Naive thymus-derived CD4-positive, alpha-beta T cell (primary cell): ENCODE measurements around the gene COPS7A. TPM values are rescaled to one million over a fixed set of nuclear protein-coding genes. Genes with fewer than 3 reads are reported as not detected.

ENCODE experiments used
- ATAC-seq: fragments of 150-1000 bp; cut with Tn5 transposase; 2 replicates; pipeline ENCODE4 v1.10.0; 2021; ENCODE audit warnings: mild to moderate bottlenecking, moderate library complexity
- CTCF ChIA-PET: fragments of 350-600 bp; sonication (Branson Sonifier 250); formaldehyde crosslinking; loops from one replicate; lab custom pipeline; 2021; ENCODE audit warnings: antibody characterized with exemption; lab: Charles Lee
- POLR2A ChIA-PET: fragments of 350-600 bp; sonication (Branson Sonifier 250); formaldehyde crosslinking; loops from one replicate; lab custom pipeline; 2021; ENCODE audit warnings: antibody characterized with exemption, inconsistent platforms; lab: Charles Lee
- DNase-seq, 9 donors: peaks; one replicate each; pipeline versions ENCODE4 v3.0.0 to v3.0.0-alpha.2; 2020 to 2022; ENCODE audit warnings: mixed read lengths in 1 of 9
- H3K27ac ChIP-seq: one replicate; pipeline ENCODE4 v1.7.0; 2013; ENCODE audit warnings: mild to moderate bottlenecking, low read depth, low read length, moderate library complexity
- H3K27me3 ChIP-seq, 2 donors: one replicate each; pipeline ENCODE4 v1.7.0; 2013; ENCODE audit warnings: low read length in 2 of 2, mild to moderate bottlenecking in 2 of 2, moderate library complexity in 2 of 2; ENCODE audit not compliant: control insufficient read depth in 2 of 2, insufficient read depth in 2 of 2
- H3K36me3 ChIP-seq, 3 experiments: 1 replicate in 2 of 3; 2 replicates in 1 of 3; pipeline ENCODE4 v1.7.0; 2013; ENCODE audit warnings: low read length in 3 of 3, mild to moderate bottlenecking in 3 of 3, moderate library complexity in 1 of 3; ENCODE audit not compliant: insufficient read depth in 3 of 3, control insufficient read depth in 2 of 3
- H3K4me1 ChIP-seq, 2 donors: one replicate each; pipeline ENCODE4 v1.7.0; 2013; ENCODE audit warnings: low read length in 2 of 2, mild to moderate bottlenecking in 2 of 2, moderate library complexity in 1 of 2; ENCODE audit not compliant: control insufficient read depth in 2 of 2, insufficient read depth in 2 of 2
- H3K4me3 ChIP-seq: 2 replicates; pipeline ENCODE4 v1.7.0; 2013; ENCODE audit warnings: mild to moderate bottlenecking, low read length
- H3K9me3 ChIP-seq, 3 experiments: 1 replicate in 2 of 3; 2 replicates in 1 of 3; pipeline ENCODE4 v1.7.0; 2013; ENCODE audit warnings: low read length in 3 of 3; ENCODE audit not compliant: control insufficient read depth in 2 of 3
- H3K27ac Mint-ChIP-seq, 9 donors: one replicate each; pipeline ENCODE4 v1.8.0; 2020 to 2022; ENCODE audit warnings: mixed read lengths in 9 of 9, mild to moderate bottlenecking in 8 of 9, moderate library complexity in 5 of 9, inconsistent platforms in 2 of 9
- H3K27me3 Mint-ChIP-seq, 5 donors: one replicate each; pipeline ENCODE4 v1.8.0; 2021 to 2022; ENCODE audit warnings: mixed read lengths in 5 of 5, mild to moderate bottlenecking in 1 of 5
- H3K36me3 Mint-ChIP-seq, 5 donors: one replicate each; pipeline ENCODE4 v1.8.0; 2020 to 2022; ENCODE audit warnings: mixed read lengths in 5 of 5, mild to moderate bottlenecking in 3 of 5, inconsistent platforms in 1 of 5
- H3K4me1 Mint-ChIP-seq, 7 donors: one replicate each; pipeline ENCODE4 v1.8.0; 2020 to 2022; ENCODE audit warnings: mixed read lengths in 7 of 7, mild to moderate bottlenecking in 3 of 7, inconsistent platforms in 1 of 7
- H3K4me3 Mint-ChIP-seq, 10 donors: one replicate each; pipeline ENCODE4 v1.8.0; 2020 to 2022; ENCODE audit warnings: mild to moderate bottlenecking in 10 of 10, mixed read lengths in 10 of 10, moderate library complexity in 6 of 10, inconsistent platforms in 2 of 10
- H3K9me3 Mint-ChIP-seq, 11 donors: one replicate each; pipeline ENCODE4 v1.8.0; 2020 to 2022; ENCODE audit warnings: mixed read lengths in 11 of 11, mild to moderate bottlenecking in 4 of 11, inconsistent platforms in 1 of 11, moderate library complexity in 1 of 11
- intact Hi-C, 2 donors: fragments of 100-400 bp; cut with micrococcal nuclease; formaldehyde crosslinking; loops; one replicate each; pipeline ENCODE4 v1.15.1; 2023
- polyA plus RNA-seq, 2 donors: library from polyadenylated mRNA; unstranded; fragments of 300-500 nt; fragmentation: Illumina TruSeq; gene quantifications; one replicate each; pipeline ENCODE4 v1.2.3, GENCODE V29; 2021
- total RNA-seq, 6 experiments: library from RNA in 5 of 6; stranded (reverse) in 5 of 6; gene quantifications; 1 replicate in 5 of 6; 2 replicates in 1 of 6; pipeline ENCODE4 v1.2.3 and lab custom pipeline; 2021 to 2026

The COPS7A gene
- total and polyA plus RNA-seq, 7 experiments from 2014 or later, result 21.9 to 48.0 (median 36.0) TPM

DNA sequence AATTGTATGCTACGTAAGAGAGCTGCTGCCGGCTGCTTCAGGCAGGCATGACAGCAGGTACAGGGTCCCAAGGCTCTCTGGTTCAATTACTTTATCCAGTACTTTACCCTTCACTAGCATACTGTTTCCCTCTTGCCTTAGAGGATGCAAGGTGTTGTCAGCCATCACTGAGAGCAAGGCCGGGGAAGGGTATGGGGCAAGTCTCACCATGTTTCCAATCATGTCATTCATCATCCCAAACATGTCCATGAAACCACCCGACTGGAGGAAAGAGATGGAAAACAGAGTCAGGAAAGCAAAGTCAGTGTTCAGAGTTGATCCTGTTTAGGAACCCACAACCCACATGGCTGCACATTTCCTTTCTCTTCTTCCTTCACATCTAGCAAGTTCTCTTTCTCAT lies 26.7 kb downstream of the COPS7A start:
- ChIA-PET POLR2A (interaction anchor here (0.7 to 6.6 kb wide), 2 partner anchors 78 to 186 kb away, joined by 3 to 91 read pairs; partner anchors contain the start of gene P3H3), CTCF (interaction anchor here (6.9 kb wide), 1 partner anchor 73 kb away, joined by 94 read pairs; the partner anchor contains the start of gene GPR162)
- H3K36me3 Mint-ChIP-seq, result peaks cover 12 to 20% (median 17%) of the 10 kb centered on the region in 5 donors
- H3K4me3 Mint-ChIP-seq, result peak overlapping the region in 4 of 10 donors; percentile 15 to 32 (median 20)
- no peaks in the 10 kb centered on the region for H3K27me3 Mint-ChIP-seq
- peaks cover 4 to 64% (median 10%) of the 10 kb centered on the region in 3 experiments for H3K36me3 ChIP-seq
- H3K27ac ChIP-seq, result peak overlapping the region; percentile 7
- no peaks in the 10 kb centered on the region for H3K9me3 ChIP-seq
- H3K27me3 ChIP-seq, result no peaks in the 10 kb centered on the region
- H3K9me3 Mint-ChIP-seq, result no peaks in the 10 kb centered on the region
- peaks cover 0 to 18% of the 10 kb centered on the region in 2 donors for H3K4me1 ChIP-seq
- H3K27ac Mint-ChIP-seq, result peak overlapping the region in 4 of 9 donors; percentile 33 to 98 (median 66)
- peaks cover 10 to 47% (median 34%) of the 10 kb centered on the region in 7 donors for H3K4me1 Mint-ChIP-seq
- ATAC-seq (no peak), DNase-seq (no peak)
- H3K4me3 ChIP-seq, result no peak overlapping the region
- intact Hi-C loops, result loop anchor here in 1 of 2 donors (5.0 kb wide), 1 partner anchor 258 kb away; the partner anchor contains the start of genes MRPL51 and NCAPD2

DNA sequence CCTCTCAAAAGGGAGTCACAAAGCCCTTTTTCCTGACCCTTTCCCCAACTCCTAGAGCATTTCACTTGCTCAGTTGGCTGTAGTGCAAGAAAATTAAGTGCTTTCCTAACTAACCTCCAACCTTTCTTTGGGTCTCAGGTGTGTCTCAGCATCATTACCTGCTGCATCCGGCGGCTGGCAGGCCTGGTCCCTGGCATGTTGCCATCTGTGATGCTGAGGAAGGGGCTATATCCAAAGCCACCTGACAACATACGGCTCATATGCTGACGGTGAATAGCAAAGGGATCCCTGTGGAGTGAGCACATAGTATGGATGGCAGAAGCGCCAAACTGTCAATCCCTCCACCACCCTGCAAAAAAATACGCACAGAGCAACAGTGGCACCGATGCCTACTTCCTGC lies 27.9 kb downstream of the COPS7A start:
- no peak for ATAC-seq
- intact Hi-C loops, result loop anchor here (2.0 to 5.0 kb wide), 4 partner anchors 121 to 259 kb away; partner anchors contain the start of genes EMG1 (in 1 of the 2), MRPL51 (in 1 of the 2), NCAPD2 (in 1 of the 2) and PHB2 (in 1 of the 2)
- CTCF ChIA-PET, result interaction anchor here (0.8 to 6.9 kb wide), 10 partner anchors 9 to 143 kb away, joined by 3 to 94 read pairs (median 10); partner anchors contain the start of genes GPR162 and PTMS

DNA sequence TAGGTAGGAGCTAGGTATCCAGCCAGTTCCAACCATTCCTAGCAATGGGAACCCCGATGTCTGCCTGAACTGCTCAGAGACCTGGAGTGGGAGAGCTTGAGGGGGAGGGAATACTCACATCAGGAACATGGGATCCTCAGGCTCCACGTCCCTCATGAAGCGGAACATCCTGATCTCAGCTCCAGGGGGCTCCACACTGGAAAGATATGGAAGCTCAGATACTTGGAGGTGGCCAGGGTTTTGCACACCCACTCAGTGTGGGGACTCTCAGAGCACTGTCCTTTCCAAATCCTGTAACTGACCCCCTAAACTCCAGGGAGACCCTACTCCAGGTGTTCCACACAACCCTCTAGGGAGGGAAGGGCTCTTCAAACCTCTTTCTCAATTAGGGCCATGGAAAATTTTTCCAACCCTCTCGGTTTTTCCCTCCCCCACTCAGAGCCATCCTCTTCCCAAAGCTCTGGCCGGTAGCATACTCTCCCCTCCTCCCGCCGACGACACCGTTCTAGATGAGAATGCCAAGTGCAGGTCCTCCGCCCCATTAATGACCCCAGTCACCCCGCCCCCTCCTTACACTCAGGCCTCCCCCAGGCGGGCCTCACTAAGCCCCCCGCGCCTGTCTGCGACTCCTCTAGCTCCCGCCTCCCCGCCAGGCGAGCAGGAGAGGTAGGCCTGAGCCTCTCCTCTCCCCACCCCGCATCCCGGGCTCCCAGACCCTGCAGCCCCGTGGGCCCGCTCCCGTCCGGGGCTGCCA lies 28.5 kb downstream of the COPS7A start:
- intact Hi-C loops, result loop anchor here (2.0 to 5.0 kb wide), 4 partner anchors 120 to 260 kb away; partner anchors contain the start of genes EMG1 (in 1 of the 2), MRPL51 (in 1 of the 2), NCAPD2 (in 1 of the 2) and PHB2 (in 1 of the 2)
- no peaks in the 10 kb centered on the region for H3K27me3 Mint-ChIP-seq
- Histone ChIP-seq H3K36me3 (peaks cover 4 to 53% (median 10%) of the 10 kb centered on the region in 3 experiments), H3K4me3 (peak overlapping the region; percentile 99), H3K9me3 (no peaks in the 10 kb centered on the region), H3K27ac (peak overlapping the region; percentile 97), H3K27me3 (no peaks in the 10 kb centered on the region), H3K4me1 (peaks cover 0 to 12% of the 10 kb centered on the region in 2 donors)
- peak overlapping the region; percentile 85 to 97 (median 96) for H3K4me3 Mint-ChIP-seq
- H3K27ac Mint-ChIP-seq, result peak overlapping the region; percentile 94 to 100 (median 98)
- H3K36me3 Mint-ChIP-seq, result peaks cover 11 to 17% (median 15%) of the 10 kb centered on the region in 5 donors
- CTCF ChIA-PET, result interaction anchor here (0.6 to 6.9 kb wide), 24 partner anchors 8 to 150 kb away, joined by 3 to 94 read pairs (median 6); partner anchors contain the start of genes CD4, COPS7A, GPR162 and LAG3
- DNase-seq (peak in 1 of 9 donors; percentile 45), ATAC-seq (no peak)
- POLR2A ChIA-PET, result interaction anchor here (0.6 to 6.6 kb wide), 36 partner anchors 9 to 313 kb away, joined by 3 to 91 read pairs (median 4); partner anchors contain the start of genes CD27, CD4, CDCA3 and COPS7A
- H3K4me1 Mint-ChIP-seq, result peaks cover 9 to 43% (median 23%) of the 10 kb centered on the region in 7 donors
- H3K9me3 Mint-ChIP-seq, result no peaks in the 10 kb centered on the region

More for the DNA sequence above, 27.9 kb downstream of the COPS7A start:
- no peaks in the 10 kb centered on the region for H3K9me3 ChIP-seq
- no peaks in the 10 kb centered on the region for H3K27me3 ChIP-seq
- peaks cover 4 to 59% (median 10%) of the 10 kb centered on the region in 3 experiments for H3K36me3 ChIP-seq
- H3K4me1 ChIP-seq, result peaks cover 0 to 12% of the 10 kb centered on the region in 2 donors
- peak overlapping the region; percentile 97 for H3K27ac ChIP-seq
- Mint-ChIP-seq H3K4me3 (peak overlapping the region; percentile 85 to 97 (median 96)), H3K27me3 (no peaks in the 10 kb centered on the region), H3K36me3 (peaks cover 12 to 18% (median 17%) of the 10 kb centered on the region in 5 donors), H3K27ac (peak overlapping the region; percentile 94 to 100 (median 98)), H3K9me3 (no peaks in the 10 kb centered on the region), H3K4me1 (peaks cover 8 to 39% (median 27%) of the 10 kb centered on the region in 7 donors)
- H3K4me3 ChIP-seq, result no peak overlapping the region
- POLR2A ChIA-PET, result interaction anchor here (0.8 to 6.6 kb wide), 17 partner anchors 9 to 212 kb away, joined by 3 to 91 read pairs (median 14); partner anchors contain the start of genes CD4, CDCA3, COPS7A and LAG3
- no peak for DNase-seq

DNA sequence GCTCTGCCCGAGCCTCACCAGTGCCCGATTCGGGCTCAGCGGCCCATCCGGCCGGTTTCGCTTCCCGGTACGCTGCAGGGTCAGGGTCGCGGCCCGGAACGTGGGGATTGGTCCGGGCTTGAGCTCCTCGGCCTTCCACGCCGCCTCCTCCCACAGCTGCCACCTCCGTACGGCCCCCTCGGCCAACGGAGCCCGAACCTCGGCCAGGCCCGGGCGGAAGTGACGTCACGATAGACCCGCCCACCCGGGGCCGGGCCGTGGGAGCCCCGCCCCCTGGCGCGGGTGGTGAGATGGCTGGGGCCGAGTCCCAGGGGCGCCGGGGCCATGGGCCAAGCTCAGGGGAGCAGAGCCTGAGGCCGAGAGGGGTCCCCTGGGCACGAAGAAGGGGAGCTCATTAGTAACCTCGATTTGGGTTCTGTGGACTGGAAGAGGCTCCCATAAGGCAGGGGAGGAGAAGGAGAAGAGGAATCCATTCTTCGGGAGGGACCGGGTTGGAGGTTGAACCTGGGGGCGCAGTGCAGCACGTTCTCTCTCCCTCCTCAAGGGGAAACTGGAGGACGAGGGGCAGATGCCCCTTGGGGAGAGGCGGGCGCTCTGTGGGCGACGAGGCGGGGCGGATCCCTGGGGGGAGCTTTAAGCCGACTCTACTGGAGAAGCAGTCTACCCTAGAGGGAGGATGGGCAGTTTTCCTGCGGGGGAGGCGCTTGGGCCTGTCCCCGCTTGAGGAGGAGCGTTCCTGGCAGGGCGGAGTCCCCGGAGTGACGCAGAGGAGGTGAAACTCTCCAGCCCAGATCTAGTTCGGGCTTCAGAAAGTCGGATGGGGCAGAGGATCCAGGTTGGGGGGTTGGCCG lies 29.3 kb downstream of the COPS7A start, which contains the start of gene MLF2:
Gene MLF2 (minus strand): TSS at position 221 of the 851 bp plus-strand sequence. CDS start 807 bp downstream, outside the sequence.
- Histone ChIP-seq H3K9me3 (no peaks in the 10 kb centered on the region), H3K4me3 (peak within 1 kb of the TSS; percentile 99), H3K4me1 (peaks cover 0 to 12% of the 10 kb centered on the region in 2 donors), H3K27ac (peak within 1 kb of the TSS; percentile 97), H3K36me3 (peaks cover 4 to 45% (median 10%) of the 10 kb centered on the region in 3 experiments), H3K27me3 (no peaks in the 10 kb centered on the region)
- Mint-ChIP-seq H3K4me3 (peak within 1 kb of the TSS; percentile 91 to 97 (median 96)), H3K27me3 (no peaks in the 10 kb centered on the region), H3K4me1 (peaks cover 10 to 44% (median 23%) of the 10 kb centered on the region in 7 donors), H3K36me3 (peaks cover 5 to 9% (median 7%) of the 10 kb centered on the region in 5 donors), H3K9me3 (no peaks in the 10 kb centered on the region), H3K27ac (peak within 1 kb of the TSS; percentile 97 to 100 (median 99))
- DNase-seq, result peak; percentile 95 to 99 (median 97)
- ChIA-PET POLR2A (interaction anchor here (0.6 to 6.6 kb wide), 39 partner anchors 9 to 314 kb away, joined by 3 to 91 read pairs (median 4); partner anchors contain the start of genes CD27, CD4, CDCA3 and COPS7A), CTCF (interaction anchor here (0.6 to 6.9 kb wide), 33 partner anchors 8 to 288 kb away, joined by 3 to 94 read pairs (median 4); partner anchors contain the start of genes CD4, COPS7A, GPR162 and LAG3)
- ATAC-seq, result peak; percentile 93
- intact Hi-C loops, result loop anchor here (1.0 to 5.0 kb wide), 26 partner anchors 11 to 292 kb away; partner anchors contain the start of genes CD4 (in 2 of the 2), CHD4 (in 2 of the 2), COPS7A (in 2 of the 2) and EMG1 (in 2 of the 2)

DNA sequence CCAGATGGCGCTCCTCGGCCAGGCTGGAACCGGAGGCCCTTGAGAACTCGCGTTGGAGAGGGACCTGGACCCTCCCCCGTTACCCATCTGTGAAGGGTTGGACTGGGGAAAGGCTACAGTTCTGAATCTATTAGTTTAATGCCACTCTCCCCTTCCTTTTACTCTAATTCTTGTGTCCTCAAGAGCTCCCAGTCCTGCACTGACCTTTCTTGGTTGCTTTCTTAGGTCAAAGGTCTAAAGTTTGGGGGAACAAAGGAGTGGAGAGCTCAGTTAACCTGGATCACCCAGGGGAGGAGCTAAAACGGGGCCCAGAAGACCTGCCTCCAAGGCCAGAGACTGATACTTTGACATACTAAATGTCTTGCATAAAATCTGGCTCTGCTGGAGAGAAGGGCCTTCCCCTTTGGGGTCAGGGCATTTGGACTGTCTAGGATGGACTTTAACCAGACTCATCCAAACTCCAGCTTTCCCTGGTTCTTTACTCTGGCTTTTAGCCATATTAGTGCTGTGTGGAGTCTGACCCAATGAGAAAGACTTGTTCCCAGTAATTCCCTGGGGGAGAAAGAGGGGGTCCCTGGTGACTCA lies 30.0 kb downstream of the COPS7A start:
- Mint-ChIP-seq H3K27me3 (no peaks in the 10 kb centered on the region), H3K36me3 (peaks cover 0 to 6% (median 4%) of the 10 kb centered on the region in 5 donors), H3K27ac (peak overlapping the region; percentile 97 to 100 (median 99)), H3K4me1 (peaks cover 13 to 47% (median 27%) of the 10 kb centered on the region in 7 donors), H3K9me3 (peaks cover 0 to 2% (median 0%) of the 10 kb centered on the region in 11 donors), H3K4me3 (peak overlapping the region; percentile 91 to 97 (median 96))
- CTCF ChIA-PET, result interaction anchor here (0.7 to 6.9 kb wide), 26 partner anchors 9 to 289 kb away, joined by 3 to 94 read pairs (median 6); partner anchors contain the start of genes CD4, GPR162, LAG3 and PTMS
- peak overlapping the region; percentile 99 for H3K4me3 ChIP-seq
- DNase-seq (no peak), ATAC-seq (no peak)
- POLR2A ChIA-PET, result interaction anchor here (0.6 to 6.6 kb wide), 26 partner anchors 9 to 310 kb away, joined by 3 to 91 read pairs (median 6); partner anchors contain the start of genes CD27, CD4, CDCA3 and COPS7A
- intact Hi-C loops, result loop anchor here (1.0 to 5.0 kb wide), 26 partner anchors 10 to 293 kb away; partner anchors contain the start of genes CD4 (in 2 of the 2), CHD4 (in 2 of the 2), COPS7A (in 2 of the 2) and EMG1 (in 2 of the 2)
- H3K27ac ChIP-seq, result peak overlapping the region; percentile 97
- peaks cover 0 to 12% of the 10 kb centered on the region in 2 donors for H3K4me1 ChIP-seq
- no peaks in the 10 kb centered on the region for H3K27me3 ChIP-seq
- H3K9me3 ChIP-seq, result no peaks in the 10 kb centered on the region
- peaks cover 4 to 38% (median 4%) of the 10 kb centered on the region in 3 experiments for H3K36me3 ChIP-seq
